Measurements from ENCODE around the gene COL25A1.
"Not testable (repeated sequence)": the region's sequence is repeated elsewhere in the genome, so short reads cannot be mapped to it uniquely, and the experiment has no call there.

COL25A1 gene

GRCh38 chr4:109076709-109077108 is 225.7 kb downstream of the COL25A1 start:
- not testable (repeated sequence) for H3K4me1 Mint-ChIP-seq (ENCODE audit: low read depth); H3K36me3 Mint-ChIP-seq (ENCODE audit: low read depth); H3K27ac Mint-ChIP-seq; H3K9me3 Mint-ChIP-seq; H3K4me3 Mint-ChIP-seq; H3K27me3 Mint-ChIP-seq (ENCODE audit: low read depth)

GRCh38 chr4:109075621-109076020 is 226.8 kb downstream of the COL25A1 start:
- Mint-ChIP-seq H3K36me3 (ENCODE audit: low read depth) (no peaks in the 10 kb centered on the region), H3K9me3 (no peaks in the 10 kb centered on the region), H3K4me3 (no peak overlapping the region), H3K27ac (no peak overlapping the region), H3K27me3 (ENCODE audit: low read depth) (peaks cover under 1% of the 10 kb centered on the region), H3K4me1 (ENCODE audit: low read depth) (no peaks in the 10 kb centered on the region)

GRCh38 chr4:109072595-109072994 is 229.9 kb downstream of the COL25A1 start:
- no peak overlapping the region for H3K4me3 Mint-ChIP-seq
- no peak overlapping the region for H3K27ac Mint-ChIP-seq
- H3K27me3 Mint-ChIP-seq (ENCODE audit: low read depth), result peaks cover 4% of the 10 kb centered on the region
- H3K36me3 Mint-ChIP-seq (ENCODE audit: low read depth), result no peaks in the 10 kb centered on the region
- H3K9me3 Mint-ChIP-seq, result no peaks in the 10 kb centered on the region
- no peaks in the 10 kb centered on the region for H3K4me1 Mint-ChIP-seq (ENCODE audit: low read depth)

- not testable (repeated sequence) for H3K9me3 Mint-ChIP-seq; H3K27me3 Mint-ChIP-seq (ENCODE audit: low read depth); H3K27ac Mint-ChIP-seq; H3K4me1 Mint-ChIP-seq (ENCODE audit: low read depth); H3K4me3 Mint-ChIP-seq; H3K36me3 Mint-ChIP-seq (ENCODE audit: low read depth)
These were observed 231.8 kb downstream of the COL25A1 start for GRCh38 chr4:109070677-109071076.

GRCh38 chr4:109067508-109068235 is 234.8 kb downstream of the COL25A1 start:
- Mint-ChIP-seq H3K36me3 (ENCODE audit: low read depth) (no peaks in the 10 kb centered on the region), H3K27me3 (ENCODE audit: low read depth) (peaks cover 4% of the 10 kb centered on the region), H3K4me3 (no peak overlapping the region), H3K27ac (no peak overlapping the region), H3K4me1 (ENCODE audit: low read depth) (no peaks in the 10 kb centered on the region), H3K9me3 (no peaks in the 10 kb centered on the region)

GRCh38 chr4:109065006-109065405 is 237.5 kb downstream of the COL25A1 start:
- H3K36me3 Mint-ChIP-seq (ENCODE audit: low read depth), result no peaks in the 10 kb centered on the region
- H3K9me3 Mint-ChIP-seq, result no peaks in the 10 kb centered on the region
- H3K27me3 Mint-ChIP-seq (ENCODE audit: low read depth), result peaks cover 13% of the 10 kb centered on the region
- H3K27ac Mint-ChIP-seq, result no peak overlapping the region
- H3K4me1 Mint-ChIP-seq (ENCODE audit: low read depth), result no peaks in the 10 kb centered on the region
- H3K4me3 Mint-ChIP-seq, result no peak overlapping the region

- Mint-ChIP-seq H3K4me1 (ENCODE audit: low read depth) (no peaks in the 10 kb centered on the region), H3K36me3 (ENCODE audit: low read depth) (no peaks in the 10 kb centered on the region), H3K4me3 (no peak overlapping the region), H3K27ac (no peak overlapping the region), H3K27me3 (ENCODE audit: low read depth) (peaks cover 5% of the 10 kb centered on the region), H3K9me3 (no peaks in the 10 kb centered on the region)
These were observed 249.2 kb downstream of the COL25A1 start for GRCh38 chr4:109053257-109053656.

GRCh38 chr4:109052821-109053220 is 249.6 kb downstream of the COL25A1 start:
- Mint-ChIP-seq H3K27me3 (ENCODE audit: low read depth) (peaks cover 5% of the 10 kb centered on the region), H3K4me1 (ENCODE audit: low read depth) (no peaks in the 10 kb centered on the region), H3K36me3 (ENCODE audit: low read depth) (no peaks in the 10 kb centered on the region), H3K4me3 (no peak overlapping the region), H3K27ac (no peak overlapping the region), H3K9me3 (no peaks in the 10 kb centered on the region)

GRCh38 chr4:109051054-109051453 is 251.4 kb downstream of the COL25A1 start:
- no peak overlapping the region for H3K4me3 Mint-ChIP-seq
- peaks cover 5% of the 10 kb centered on the region for H3K4me1 Mint-ChIP-seq (ENCODE audit: low read depth)
- peaks cover 5% of the 10 kb centered on the region for H3K27me3 Mint-ChIP-seq (ENCODE audit: low read depth)
- no peak overlapping the region for H3K27ac Mint-ChIP-seq
- H3K9me3 Mint-ChIP-seq, result no peaks in the 10 kb centered on the region
- no peaks in the 10 kb centered on the region for H3K36me3 Mint-ChIP-seq (ENCODE audit: low read depth)

GRCh38 chr4:109049926-109050325 is 252.5 kb downstream of the COL25A1 start:
- peaks cover under 1% of the 10 kb centered on the region for H3K27me3 Mint-ChIP-seq (ENCODE audit: low read depth)
- H3K4me1 Mint-ChIP-seq (ENCODE audit: low read depth), result peaks cover 5% of the 10 kb centered on the region
- H3K9me3 Mint-ChIP-seq, result no peaks in the 10 kb centered on the region
- no peak overlapping the region for H3K27ac Mint-ChIP-seq
- no peaks in the 10 kb centered on the region for H3K36me3 Mint-ChIP-seq (ENCODE audit: low read depth)
- H3K4me3 Mint-ChIP-seq, result no peak overlapping the region

GRCh38 chr4:109046471-109047201 is 255.8 kb downstream of the COL25A1 start:
- H3K9me3 Mint-ChIP-seq, result peaks cover 5% of the 10 kb centered on the region
- H3K4me3 Mint-ChIP-seq, result no peak overlapping the region
- peaks cover 5% of the 10 kb centered on the region for H3K27me3 Mint-ChIP-seq (ENCODE audit: low read depth)
- H3K36me3 Mint-ChIP-seq (ENCODE audit: low read depth), result no peaks in the 10 kb centered on the region
- H3K27ac Mint-ChIP-seq, result no peak overlapping the region
- peaks cover 5% of the 10 kb centered on the region for H3K4me1 Mint-ChIP-seq (ENCODE audit: low read depth)

- Mint-ChIP-seq H3K27me3 (ENCODE audit: low read depth) (peaks cover 5% of the 10 kb centered on the region), H3K27ac (no peak overlapping the region), H3K4me3 (no peak overlapping the region), H3K9me3 (peaks cover 5% of the 10 kb centered on the region), H3K36me3 (ENCODE audit: low read depth) (no peaks in the 10 kb centered on the region), H3K4me1 (ENCODE audit: low read depth) (peaks cover 5% of the 10 kb centered on the region)
These were observed 258.0 kb downstream of the COL25A1 start for GRCh38 chr4:109044431-109044830.

GRCh38 chr4:109043286-109043685 is 259.2 kb downstream of the COL25A1 start:
- Mint-ChIP-seq H3K36me3 (ENCODE audit: low read depth) (no peaks in the 10 kb centered on the region), H3K9me3 (peaks cover 5% of the 10 kb centered on the region), H3K27ac (no peak overlapping the region), H3K4me1 (ENCODE audit: low read depth) (peaks cover 5% of the 10 kb centered on the region), H3K4me3 (no peak overlapping the region), H3K27me3 (ENCODE audit: low read depth) (peaks cover 5% of the 10 kb centered on the region)

- Mint-ChIP-seq H3K27ac (no peak overlapping the region), H3K9me3 (peaks cover 5% of the 10 kb centered on the region), H3K27me3 (ENCODE audit: low read depth) (peaks cover 8% of the 10 kb centered on the region), H3K4me3 (no peak overlapping the region), H3K36me3 (ENCODE audit: low read depth) (no peaks in the 10 kb centered on the region), H3K4me1 (ENCODE audit: low read depth) (peaks cover 2% of the 10 kb centered on the region)
These were observed 260.7 kb downstream of the COL25A1 start for GRCh38 chr4:109041463-109042360.
